Activated CD8-positive, alpha-beta memory T cell treated with anti-CD3 and anti-CD28 coated beads for 48 hours (primary cell): ENCODE results near the gene MBP.

Source experiments
- DNase-seq, 3 experiments: peaks; one replicate each; pipeline ENCODE4 v3.0.0-alpha.2; 2020; ENCODE audit warnings: low read depth in 2 of 3, low spot score in 2 of 3

MBP gene

GRCh38 chr18:77013811-77014521 is 118.6 kb downstream of the MBP start:
- DNase-seq: no peak

DNA sequence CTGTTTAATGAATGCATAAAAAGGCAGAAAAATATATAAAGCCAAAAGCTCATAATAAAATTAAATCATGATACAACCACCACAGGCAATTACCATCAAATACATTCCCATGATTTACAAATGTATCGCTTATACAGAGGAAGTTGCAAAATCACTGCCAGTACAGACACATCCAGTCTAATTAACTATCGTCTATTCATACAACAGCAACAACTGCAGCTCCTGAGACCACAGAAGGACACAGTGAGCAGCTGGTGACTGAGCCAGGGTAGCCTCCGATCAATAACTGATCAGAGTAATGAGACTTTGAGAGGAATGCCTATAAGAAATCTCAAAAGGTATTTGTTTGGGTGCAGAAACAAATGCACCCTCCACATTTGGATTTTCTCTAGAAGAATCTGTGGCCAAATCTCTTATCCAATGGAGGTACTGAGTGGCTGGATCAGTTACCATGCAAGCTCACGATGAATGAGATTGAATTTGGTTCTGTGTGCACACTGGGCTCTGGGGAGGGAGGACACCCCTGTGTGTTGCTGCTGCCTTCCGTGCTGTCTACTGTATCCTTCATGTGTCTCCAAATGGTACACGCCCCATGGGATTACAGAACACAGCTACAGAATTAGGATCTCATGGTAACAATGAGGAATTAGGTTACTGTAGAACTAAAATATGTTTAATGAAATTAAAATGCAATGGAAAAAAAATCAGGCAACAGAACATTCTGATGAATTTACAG is 119.6 kb downstream of the MBP start:
- no peak for DNase-seq

- no peak for DNase-seq
These were observed 120.5 kb downstream of the MBP start for GRCh38 chr18:77012120-77012519.

DNA sequence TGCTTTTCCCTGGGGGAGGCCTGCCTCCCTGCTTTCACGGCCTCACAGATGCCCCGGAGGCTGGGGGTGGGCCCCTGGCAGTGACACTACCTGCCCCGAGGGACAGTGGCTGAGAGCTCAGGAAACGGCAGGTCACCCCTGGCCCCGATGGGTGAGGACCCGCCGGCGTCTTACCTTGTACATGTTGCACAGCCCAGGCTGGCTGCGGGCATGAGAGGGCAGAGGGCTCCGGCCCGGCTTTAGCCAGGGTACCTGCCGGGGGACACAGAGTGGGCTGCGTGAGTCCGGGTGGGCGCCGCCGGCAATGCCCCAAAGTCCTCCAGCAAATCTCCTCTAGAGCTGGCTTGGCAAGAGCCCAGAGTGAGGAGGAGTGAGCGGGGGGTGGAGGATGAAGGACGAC is 122.9 kb downstream of the MBP start:
- no peak for DNase-seq

- DNase-seq: no peak
These were observed 123.8 kb downstream of the MBP start for GRCh38 chr18:77008576-77009315.

DNA sequence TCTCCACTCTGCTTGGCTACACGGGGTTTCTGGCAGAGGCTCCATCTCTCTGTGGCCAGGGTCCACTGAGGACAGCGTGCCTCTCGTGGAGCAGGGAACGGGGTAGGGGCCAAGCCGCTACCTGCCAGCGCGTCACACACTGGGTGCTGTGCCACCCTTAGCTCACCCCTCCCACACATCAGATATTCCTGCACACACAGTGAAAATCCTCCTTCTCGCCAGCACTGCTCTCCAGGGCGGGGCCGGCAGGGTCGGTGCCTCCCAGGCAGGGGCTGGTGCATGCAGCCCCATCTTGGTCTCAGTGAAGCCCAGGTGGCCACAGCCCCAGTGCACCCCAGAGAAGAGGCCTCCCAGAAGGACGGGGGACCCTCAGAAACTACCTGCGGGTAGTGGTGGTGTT is 124.6 kb downstream of the MBP start:
- no peak for DNase-seq

DNA sequence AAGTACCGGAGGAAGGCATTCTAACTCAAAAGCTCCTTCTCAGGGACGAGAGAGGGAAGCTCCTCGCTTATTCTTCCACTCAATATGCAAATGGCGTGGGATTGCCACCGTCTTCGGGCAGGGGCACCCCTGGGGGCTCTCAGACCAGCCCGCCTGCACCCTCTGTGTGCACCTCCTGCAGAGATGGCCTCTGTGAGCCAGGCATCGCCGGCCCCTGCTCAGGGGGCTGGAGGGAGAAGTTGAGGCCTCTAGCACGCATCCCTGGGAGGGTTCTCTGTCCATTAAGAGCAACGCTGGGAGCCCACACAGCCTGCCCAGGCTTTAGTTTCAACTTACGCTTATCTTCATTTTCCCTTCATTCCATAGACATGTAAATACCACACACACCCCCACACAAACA is 125.3 kb downstream of the MBP start:
- DNase-seq: no peak

DNA sequence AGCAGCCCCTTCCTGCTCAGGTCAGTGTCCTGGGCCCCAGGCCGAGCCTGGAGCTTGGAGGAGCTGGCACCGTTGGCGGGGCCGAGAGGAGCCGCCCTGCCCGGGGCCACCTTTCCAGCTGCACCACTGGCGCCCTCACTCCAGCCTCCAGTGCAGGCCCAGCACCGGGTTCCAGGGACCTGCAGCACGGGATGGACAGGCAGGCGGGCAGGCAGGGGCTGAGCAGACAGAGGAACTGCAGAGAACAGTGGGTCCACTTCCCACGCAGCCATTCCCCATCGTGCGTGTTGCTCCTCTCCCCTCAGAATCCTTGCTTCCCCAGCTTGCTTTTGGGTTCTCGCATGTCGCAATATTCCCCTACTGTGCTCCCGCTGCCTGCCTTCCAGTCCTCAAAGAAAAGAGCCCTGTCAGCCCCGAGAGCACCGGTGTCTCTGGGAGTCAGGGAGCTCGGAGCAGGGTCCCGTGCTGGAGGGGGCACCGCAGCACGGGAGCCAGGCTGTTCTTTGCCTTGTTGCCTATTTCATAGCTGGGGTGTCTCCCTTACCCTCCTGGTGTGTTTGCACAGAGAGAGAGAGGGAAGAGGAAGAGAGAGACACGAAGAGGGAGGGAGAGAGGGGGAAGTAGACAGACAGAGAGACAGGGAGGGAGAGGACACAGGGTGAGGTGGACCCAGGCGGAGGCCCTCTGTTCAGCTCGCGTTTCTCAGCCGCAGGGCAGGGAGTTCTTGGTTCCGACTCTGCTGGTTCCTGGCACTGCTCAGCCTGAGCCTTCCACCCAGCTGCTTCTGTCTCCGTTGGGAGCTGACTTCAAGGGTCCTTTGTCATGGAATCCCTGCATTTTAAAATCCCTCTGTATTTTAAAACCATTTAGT is 126.0 kb downstream of the MBP start:
- no peak for DNase-seq

GRCh38 chr18:77005651-77006195 is 126.9 kb downstream of the MBP start:
- DNase-seq: no peak

DNA sequence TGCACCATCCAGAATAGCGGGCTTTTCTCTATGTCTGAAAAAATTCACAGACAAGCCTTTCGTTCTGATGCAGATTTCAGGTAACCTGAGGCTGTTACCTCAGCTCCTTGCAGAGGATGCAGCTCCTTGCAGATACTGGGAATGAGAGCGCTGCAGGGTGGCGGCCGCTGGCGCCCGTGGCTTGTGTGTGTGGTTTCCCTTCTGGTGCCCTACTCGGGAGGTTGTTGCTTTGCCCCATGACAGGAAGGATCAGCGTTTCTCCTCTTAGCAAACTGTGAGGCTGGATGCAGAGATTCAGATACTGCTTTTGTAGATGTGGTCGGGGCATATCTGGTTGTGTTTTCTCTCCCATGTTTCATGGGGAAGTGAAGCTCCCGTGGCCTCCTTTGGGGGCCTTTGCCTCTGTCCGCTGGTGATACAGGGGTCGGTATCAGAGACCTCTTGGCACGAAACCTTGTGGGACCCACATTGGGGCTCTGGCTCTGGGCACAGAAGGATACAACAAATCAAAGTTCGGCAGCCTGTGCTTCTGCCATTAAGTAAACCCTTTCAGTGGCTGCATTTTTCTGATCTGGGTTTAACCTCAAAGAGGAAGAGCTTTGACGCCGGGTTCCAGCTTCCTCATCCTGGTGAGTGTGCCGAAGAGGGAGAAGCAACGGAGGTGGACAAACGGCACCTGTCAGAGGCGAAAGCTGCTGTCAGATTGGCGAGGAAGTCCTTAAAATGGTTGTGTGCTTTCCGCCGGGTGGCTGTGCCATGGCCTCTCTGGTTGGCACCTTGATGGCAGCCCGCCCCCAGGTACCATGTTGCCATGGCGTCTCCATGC is 127.8 kb downstream of the MBP start:
- DNase-seq: no peak

- no peak for DNase-seq
These were observed 129.3 kb downstream of the MBP start for GRCh38 chr18:77003316-77003715.

DNA sequence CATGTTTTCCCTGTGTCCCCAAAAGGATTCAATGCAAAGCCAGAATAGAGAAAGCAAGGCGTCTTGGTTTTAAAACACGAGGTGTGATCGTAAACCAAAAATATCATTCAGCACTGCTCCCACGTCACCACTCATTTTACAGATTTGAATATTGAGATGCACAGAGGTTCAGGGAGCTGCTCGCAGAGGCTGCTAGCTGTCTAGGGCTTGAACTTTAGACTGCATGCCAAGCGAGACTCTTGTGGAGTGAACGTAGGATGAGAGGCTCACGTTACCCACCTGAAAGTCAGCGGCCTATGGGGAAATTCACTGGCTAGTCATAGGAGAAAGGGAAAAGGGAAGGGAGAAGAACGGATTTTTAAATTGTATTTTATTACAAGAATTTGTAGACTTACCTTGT is 130.1 kb downstream of the MBP start:
- no peak for DNase-seq

GRCh38 chr18:77001979-77002378 is 130.6 kb downstream of the MBP start:
- DNase-seq: no peak

DNA sequence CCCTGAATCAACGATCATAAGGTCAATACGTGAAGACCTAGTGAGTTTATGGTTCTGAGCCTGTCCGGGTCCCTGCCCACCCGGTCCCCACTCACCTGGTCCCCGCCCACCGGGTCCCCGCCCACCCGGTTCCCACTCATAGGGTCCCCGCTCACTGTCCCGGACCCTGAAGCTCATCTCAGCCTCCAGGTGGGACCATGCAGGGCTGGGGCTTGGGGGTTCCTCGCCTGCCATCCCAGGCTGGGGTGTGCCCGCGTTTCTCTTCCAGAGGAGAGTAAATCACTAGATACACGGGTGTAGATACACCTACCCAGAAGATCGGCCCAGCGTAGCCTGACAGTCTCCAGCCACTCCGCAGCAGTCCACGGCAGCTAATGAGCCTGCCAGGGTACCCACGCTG is 131.5 kb downstream of the MBP start:
- DNase-seq: no peak

- peak in 1 of 3 experiments; percentile 25 for DNase-seq
These were observed 132.1 kb downstream of the MBP start for GRCh38 chr18:77000527-77000926.

DNA sequence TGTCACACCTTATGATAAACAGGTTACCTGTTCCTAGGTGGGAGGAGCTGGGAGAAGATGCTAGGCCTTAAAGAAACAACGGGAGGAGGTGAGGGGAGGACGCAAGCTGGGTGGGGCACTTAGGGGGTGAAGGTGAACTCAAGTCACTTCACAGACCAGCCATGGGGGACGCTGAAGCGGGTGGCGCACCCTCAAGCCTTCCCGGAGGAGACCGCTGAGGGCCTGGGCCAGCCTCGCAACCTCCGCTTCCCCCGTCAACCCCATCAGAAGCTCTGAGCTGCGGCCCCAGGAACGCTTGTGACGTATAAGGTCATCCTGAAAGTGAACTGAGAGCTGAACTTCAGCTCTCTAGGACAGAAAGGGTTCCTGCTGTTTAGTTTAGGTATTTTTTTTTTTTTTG is 133.5 kb downstream of the MBP start:
- no peak for DNase-seq

GRCh38 chr18:76997951-76998808 is 134.4 kb downstream of the MBP start:
- DNase-seq: no peak

GRCh38 chr18:76996429-76996828 is 136.2 kb downstream of the MBP start:
- no peak for DNase-seq

- no peak for DNase-seq
These were observed 136.7 kb downstream of the MBP start for GRCh38 chr18:76995896-76996295.
